Natural killer cell (primary cell): ENCODE data around the gene MCTP2. TPM values are rescaled to one million over a fixed set of nuclear protein-coding genes. Genes with fewer than 3 reads are reported as not detected.

Source experiments
- ATAC-seq, 3 donors: fragments of 150-1000 bp in 2 of 3; fragments of 200-7000 bp in 1 of 3; cut with Tn5 transposase; 1 replicate in 1 of 3; 2 replicates in 2 of 3; pipeline ENCODE4 v1.10.0; 2021; ENCODE audit warnings: mild to moderate bottlenecking in 2 of 3, moderate library complexity in 2 of 3
- DNase-seq, 2 donors: peaks; one replicate each; pipeline versions ENCODE4 v3.0.0 to v3.0.0-alpha.2; 2013 to 2021; ENCODE audit warnings: mixed read lengths in 1 of 2
- H3K27ac ChIP-seq: one replicate; pipeline ENCODE4 v1.5.1; 2013; ENCODE audit warnings: mild to moderate bottlenecking, low read length
- H3K27me3 ChIP-seq: one replicate; pipeline ENCODE4 v1.6.1; 2013; ENCODE audit warnings: low read length; ENCODE audit not compliant: control insufficient read depth, insufficient read depth
- H3K36me3 ChIP-seq: one replicate; pipeline ENCODE4 v1.6.1; 2013; ENCODE audit warnings: low read length; ENCODE audit not compliant: control insufficient read depth, insufficient read depth
- H3K4me1 ChIP-seq: one replicate; pipeline ENCODE4 v1.6.1; 2013; ENCODE audit warnings: low read length; ENCODE audit not compliant: control insufficient read depth, insufficient read depth
- H3K4me3 ChIP-seq: one replicate; pipeline ENCODE4 v1.5.1; 2013; ENCODE audit warnings: low read length
- H3K9me3 ChIP-seq: one replicate; pipeline ENCODE4 v1.6.1; 2013; ENCODE audit warnings: low read length; ENCODE audit not compliant: control insufficient read depth, insufficient read depth
- H3K27ac Mint-ChIP-seq, 2 donors: one replicate each; pipeline ENCODE4 v1.8.0; 2022; ENCODE audit warnings: mild to moderate bottlenecking in 2 of 2, mixed read lengths in 2 of 2, moderate library complexity in 1 of 2
- H3K27me3 Mint-ChIP-seq, 2 donors: one replicate each; pipeline ENCODE4 v1.8.0; 2022; ENCODE audit warnings: low read depth in 2 of 2, mixed read lengths in 2 of 2
- H3K36me3 Mint-ChIP-seq: one replicate; pipeline ENCODE4 v1.8.0; 2022; ENCODE audit warnings: mixed read lengths
- H3K4me1 Mint-ChIP-seq, 2 donors: one replicate each; pipeline ENCODE4 v1.8.0; 2022; ENCODE audit warnings: mixed read lengths in 2 of 2
- H3K4me3 Mint-ChIP-seq: one replicate; pipeline ENCODE4 v1.8.0; 2022; ENCODE audit warnings: mild to moderate bottlenecking, moderate library complexity, mixed read lengths
- H3K9me3 Mint-ChIP-seq, 2 donors: one replicate each; pipeline ENCODE4 v1.8.0; 2022; ENCODE audit warnings: mixed read lengths in 2 of 2
- WGBS: methylation state at CpG from one replicate; pipeline ENCODE4 v1.1.7; 2013; ENCODE audit warnings: missing lambda C conversion rate; ENCODE audit not compliant: insufficient coverage; 5-methylcytosine and 5-hydroxymethylcytosine counted together
- intact Hi-C: fragments of 100-400 bp; cut with micrococcal nuclease; formaldehyde crosslinking; loops from one replicate; pipeline ENCODE4 v1.14.2; 2022
- total RNA-seq, 4 donors: library from RNA; stranded (reverse); fragments of 120-200 nt in 1 of 4; gene quantifications; one replicate each; pipeline versions ENCODE4 v1.2.3 to v1.2.4, GENCODE V29; 2013 to 2022
- TF ChIP-seq, protein P1 (sequence below): fragments of 200-600 bp; IDR thresholded peaks from one replicate; pipeline ENCODE4 v1.8.0; 2022; ENCODE audit warnings: antibody characterized with exemption

Gene MCTP2
- total RNA-seq, 3 donors from 2014 or later (not counting 1 experiment from before 2014, with no cell fraction given) = 235 to 312 (median 261) TPM

DNA sequence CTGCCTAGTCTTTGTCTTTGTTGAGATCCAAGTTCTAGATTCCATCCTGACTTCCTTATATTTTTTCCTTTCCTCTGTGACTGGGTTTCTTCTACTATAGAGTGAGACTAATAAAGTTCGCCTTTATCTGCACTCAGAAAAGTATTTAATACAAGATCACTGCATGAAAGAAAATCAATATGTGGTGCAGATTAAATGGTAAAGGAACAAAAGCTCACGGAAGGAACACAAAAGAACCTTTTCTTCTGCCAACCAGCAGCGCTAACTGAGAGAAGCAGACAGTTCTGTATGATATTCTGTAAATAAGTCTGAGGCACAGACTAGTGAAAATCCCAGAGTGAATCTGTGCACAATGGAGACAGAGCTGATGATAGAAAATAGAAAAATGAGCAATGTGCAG lies 31.6 kb upstream of the MCTP2 start:
- TF ChIP-seq, protein P1, sequence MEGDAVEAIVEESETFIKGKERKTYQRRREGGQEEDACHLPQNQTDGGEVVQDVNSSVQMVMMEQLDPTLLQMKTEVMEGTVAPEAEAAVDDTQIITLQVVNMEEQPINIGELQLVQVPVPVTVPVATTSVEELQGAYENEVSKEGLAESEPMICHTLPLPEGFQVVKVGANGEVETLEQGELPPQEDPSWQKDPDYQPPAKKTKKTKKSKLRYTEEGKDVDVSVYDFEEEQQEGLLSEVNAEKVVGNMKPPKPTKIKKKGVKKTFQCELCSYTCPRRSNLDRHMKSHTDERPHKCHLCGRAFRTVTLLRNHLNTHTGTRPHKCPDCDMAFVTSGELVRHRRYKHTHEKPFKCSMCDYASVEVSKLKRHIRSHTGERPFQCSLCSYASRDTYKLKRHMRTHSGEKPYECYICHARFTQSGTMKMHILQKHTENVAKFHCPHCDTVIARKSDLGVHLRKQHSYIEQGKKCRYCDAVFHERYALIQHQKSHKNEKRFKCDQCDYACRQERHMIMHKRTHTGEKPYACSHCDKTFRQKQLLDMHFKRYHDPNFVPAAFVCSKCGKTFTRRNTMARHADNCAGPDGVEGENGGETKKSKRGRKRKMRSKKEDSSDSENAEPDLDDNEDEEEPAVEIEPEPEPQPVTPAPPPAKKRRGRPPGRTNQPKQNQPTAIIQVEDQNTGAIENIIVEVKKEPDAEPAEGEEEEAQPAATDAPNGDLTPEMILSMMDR = no peak
- no peaks in the 10 kb centered on the region for H3K27me3 ChIP-seq
- no peaks in the 10 kb centered on the region for H3K4me1 ChIP-seq
- ATAC-seq = no peak
- intact Hi-C loops = no loop called here
- H3K27ac ChIP-seq = no peak overlapping the region
- Mint-ChIP-seq H3K27me3 (no peaks in the 10 kb centered on the region), H3K4me3 (no peak overlapping the region), H3K36me3 (no peaks in the 10 kb centered on the region), H3K27ac (no peak overlapping the region), H3K9me3 (no peaks in the 10 kb centered on the region), H3K4me1 (no peaks in the 10 kb centered on the region)
- no peaks in the 10 kb centered on the region for H3K9me3 ChIP-seq
- H3K36me3 ChIP-seq = no peaks in the 10 kb centered on the region
- 100% methylated on average over 2 of the region's 3 CpGs for WGBS
- no peak overlapping the region for H3K4me3 ChIP-seq
- no peak for DNase-seq

DNA sequence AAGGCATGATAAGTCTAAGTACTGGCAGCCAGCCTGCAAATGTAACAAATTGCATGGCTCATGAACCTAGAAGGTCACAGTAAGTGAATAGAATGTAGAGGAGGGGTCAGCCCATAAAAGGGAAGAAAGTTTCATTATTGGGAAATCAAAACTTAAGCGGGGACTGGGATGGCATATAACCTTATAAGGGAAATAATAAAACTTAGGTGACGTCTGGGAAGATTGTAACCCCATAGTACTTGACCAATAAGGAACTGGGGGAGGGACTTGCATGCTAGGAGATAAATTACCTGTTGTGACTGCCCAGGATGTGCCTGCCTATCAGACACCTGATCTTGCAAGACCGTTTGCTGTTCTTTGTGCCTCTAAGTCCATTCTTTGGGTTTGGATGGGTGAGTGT lies 28.1 kb upstream of the MCTP2 start:
- H3K9me3 Mint-ChIP-seq = no peaks in the 10 kb centered on the region
- no peaks in the 10 kb centered on the region for H3K27me3 Mint-ChIP-seq
- Histone ChIP-seq H3K9me3 (no peaks in the 10 kb centered on the region), H3K27ac (no peak overlapping the region), H3K4me1 (peaks cover 3% of the 10 kb centered on the region), H3K4me3 (no peak overlapping the region), H3K36me3 (no peaks in the 10 kb centered on the region), H3K27me3 (no peaks in the 10 kb centered on the region)
- 75% methylated on average over 2 of the region's 3 CpGs for WGBS
- intact Hi-C loops = no loop called here
- H3K27ac Mint-ChIP-seq = no peak overlapping the region
- TF ChIP-seq, protein P1 = no peak
- H3K4me3 Mint-ChIP-seq = no peak overlapping the region
- DNase-seq = no peak
- H3K36me3 Mint-ChIP-seq = no peaks in the 10 kb centered on the region
- ATAC-seq = no peak
- H3K4me1 Mint-ChIP-seq = peaks cover 15 to 20% of the 10 kb centered on the region in 2 donors

DNA sequence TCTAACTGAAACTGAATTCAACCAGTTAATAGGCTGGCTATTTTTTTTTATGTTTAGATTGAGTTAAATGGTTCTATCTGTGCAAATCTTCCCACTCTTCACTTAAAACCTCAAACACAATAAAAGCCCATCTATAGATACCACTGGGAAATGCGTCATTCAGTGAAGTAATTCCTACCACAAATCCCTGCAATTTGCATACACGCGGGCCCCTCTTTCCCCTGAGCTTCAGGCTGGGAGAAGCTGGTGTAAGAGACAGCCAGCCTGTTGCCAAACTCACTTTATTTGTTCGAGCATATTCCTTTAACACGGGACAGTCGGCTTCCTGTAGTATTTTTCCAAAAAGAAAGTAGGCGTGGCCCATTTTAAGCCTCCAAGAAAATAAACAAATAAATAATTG lies 26.0 kb upstream of the MCTP2 start:
- Mint-ChIP-seq H3K27ac (peak overlapping the region; percentile 74 to 89), H3K4me1 (peaks cover 15 to 20% of the 10 kb centered on the region in 2 donors), H3K36me3 (no peaks in the 10 kb centered on the region), H3K9me3 (no peaks in the 10 kb centered on the region), H3K4me3 (peak overlapping the region; percentile 81), H3K27me3 (no peaks in the 10 kb centered on the region)
- ATAC-seq = no peak
- Histone ChIP-seq H3K4me3 (no peak overlapping the region), H3K9me3 (no peaks in the 10 kb centered on the region), H3K36me3 (no peaks in the 10 kb centered on the region), H3K27ac (no peak overlapping the region), H3K4me1 (peaks cover 3% of the 10 kb centered on the region), H3K27me3 (no peaks in the 10 kb centered on the region)
- 72% methylated on average over 7 of the region's 7 CpGs for WGBS
- intact Hi-C loops = no loop called here
- no peak for DNase-seq
- TF ChIP-seq, protein P1 = no peak

DNA sequence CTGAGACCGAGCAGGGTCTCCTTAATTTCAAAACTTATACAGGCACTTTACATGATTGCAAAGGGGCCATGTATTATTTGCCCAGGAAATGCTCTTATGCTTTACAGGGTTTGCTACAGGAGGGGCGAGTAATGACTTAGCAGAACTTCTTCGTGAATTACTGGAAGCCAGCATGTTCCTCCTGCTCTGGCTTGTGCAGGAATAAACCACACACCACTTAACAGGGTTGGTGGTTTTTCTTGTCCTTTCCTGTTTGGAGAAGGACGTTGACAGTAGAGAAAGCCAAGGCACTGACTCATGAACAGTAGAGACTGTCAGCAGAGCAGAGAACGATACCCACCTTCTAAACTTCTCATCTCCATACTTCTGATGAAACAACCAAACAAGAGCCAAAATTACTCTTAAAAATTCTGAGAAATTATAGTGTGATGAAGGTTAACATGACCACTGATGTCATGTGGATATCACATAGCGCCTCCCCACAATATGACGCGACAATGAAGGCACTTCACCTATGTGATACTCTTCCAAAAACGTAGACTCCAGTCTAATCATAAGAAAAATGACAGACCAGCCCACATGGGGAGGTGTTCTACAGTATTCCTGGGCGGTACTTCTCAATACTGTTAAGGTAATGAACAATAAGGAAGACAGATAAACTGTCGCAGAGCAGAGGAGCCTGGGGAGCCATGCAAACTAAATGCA lies 24.7 kb upstream of the MCTP2 start:
- peaks cover 15 to 20% of the 10 kb centered on the region in 2 donors for H3K4me1 Mint-ChIP-seq
- intact Hi-C loops = no loop called here
- peak overlapping the region; percentile 74 to 89 for H3K27ac Mint-ChIP-seq
- Histone ChIP-seq H3K27me3 (no peaks in the 10 kb centered on the region), H3K27ac (peak overlapping the region; percentile 30), H3K9me3 (no peaks in the 10 kb centered on the region), H3K4me1 (peaks cover 3% of the 10 kb centered on the region), H3K4me3 (no peak overlapping the region), H3K36me3 (no peaks in the 10 kb centered on the region)
- no peaks in the 10 kb centered on the region for H3K36me3 Mint-ChIP-seq
- TF ChIP-seq, protein P1 = no peak
- H3K4me3 Mint-ChIP-seq = peak overlapping the region; percentile 81
- H3K9me3 Mint-ChIP-seq = no peaks in the 10 kb centered on the region
- H3K27me3 Mint-ChIP-seq = no peaks in the 10 kb centered on the region
- ATAC-seq = peak; percentile 74 to 82 (median 75)
- WGBS = 29% methylated on average over 7 of the region's 11 CpGs
- DNase-seq = peak in 1 of 2 donors; percentile 12
